Ramos (cell line): ENCODE data around the gene LCN6.
"Not testable (repeated sequence)": the region's sequence is repeated elsewhere in the genome, so short reads cannot be mapped to it uniquely, and the experiment has no call there.

ENCODE experiments used
- in situ Hi-C: fragments of 300-500 bp; cut with MboI; formaldehyde crosslinking; loops from one replicate; pipeline ENCODE4 v1.14.3; 2022; ENCODE audit warnings: low sequenced_read_pairs; ENCODE audit not compliant: unreplicated experiment

LCN6 gene

DNA sequence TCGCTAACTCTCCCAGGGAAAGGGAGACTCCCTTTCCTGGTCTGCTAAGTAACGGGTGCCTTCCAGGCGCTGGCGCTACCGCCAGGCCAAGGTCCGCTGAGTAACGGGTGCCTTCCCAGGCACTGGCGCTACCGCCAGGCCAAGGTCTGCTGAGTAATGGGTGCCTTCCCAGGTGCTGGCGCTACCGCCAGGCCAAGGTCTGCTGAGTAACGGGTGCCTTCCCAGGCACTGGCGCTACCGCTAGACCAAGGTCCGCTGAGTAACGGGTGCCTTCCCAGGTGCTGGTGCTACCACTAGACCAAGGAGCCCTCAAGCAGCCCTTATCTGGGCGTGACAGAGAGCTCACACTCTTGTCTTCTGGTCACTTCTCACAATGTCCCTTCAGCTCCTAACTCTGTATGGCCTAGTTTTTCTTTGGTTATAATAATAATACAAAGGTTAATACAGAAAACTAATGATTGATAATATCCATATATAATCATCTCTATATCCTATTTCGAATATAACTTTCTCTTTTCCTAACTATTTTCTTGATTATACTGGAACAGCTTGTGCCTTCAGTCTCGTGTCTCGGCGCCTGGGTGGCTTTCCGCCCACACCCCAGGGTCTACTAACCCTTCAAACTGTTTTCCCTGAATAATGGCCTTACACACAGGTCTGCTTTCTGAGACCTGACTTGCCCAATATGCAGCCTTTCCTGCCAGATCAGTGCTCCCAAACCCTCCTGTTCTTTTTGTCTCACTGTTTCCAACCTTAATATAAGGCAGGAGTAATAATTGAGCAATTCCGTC lies 37.4 kb upstream of the LCN6 start:
- in situ Hi-C loops, result loop anchor here (25.0 kb wide), 2 partner anchors 452 to 677 kb away; partner anchors contain the start of genes CYSRT1, NSMF, RNF224 and SLC34A3

DNA sequence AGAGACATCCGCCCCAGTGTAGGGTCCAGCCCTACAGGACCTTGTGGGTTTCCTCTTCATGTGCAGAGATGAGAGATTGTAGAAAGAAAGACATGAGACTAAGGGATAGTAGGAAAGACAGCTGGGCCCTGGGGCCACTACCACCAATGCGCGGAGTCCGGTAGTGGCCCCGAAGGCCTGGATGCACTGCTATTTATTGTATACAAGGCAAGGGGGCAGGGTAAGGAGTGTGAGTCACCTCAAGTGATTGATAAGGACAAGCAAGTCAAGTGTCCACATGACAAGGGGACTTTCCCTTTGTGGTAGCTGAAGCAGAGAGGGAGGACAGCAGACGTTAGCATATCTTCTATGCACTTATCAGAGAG lies 36.7 kb upstream of the LCN6 start:
- in situ Hi-C loops, result loop anchor here (25.0 kb wide), 2 partner anchors 452 to 677 kb away; partner anchors contain the start of genes CYSRT1, NSMF, RNF224 and SLC34A3

DNA sequence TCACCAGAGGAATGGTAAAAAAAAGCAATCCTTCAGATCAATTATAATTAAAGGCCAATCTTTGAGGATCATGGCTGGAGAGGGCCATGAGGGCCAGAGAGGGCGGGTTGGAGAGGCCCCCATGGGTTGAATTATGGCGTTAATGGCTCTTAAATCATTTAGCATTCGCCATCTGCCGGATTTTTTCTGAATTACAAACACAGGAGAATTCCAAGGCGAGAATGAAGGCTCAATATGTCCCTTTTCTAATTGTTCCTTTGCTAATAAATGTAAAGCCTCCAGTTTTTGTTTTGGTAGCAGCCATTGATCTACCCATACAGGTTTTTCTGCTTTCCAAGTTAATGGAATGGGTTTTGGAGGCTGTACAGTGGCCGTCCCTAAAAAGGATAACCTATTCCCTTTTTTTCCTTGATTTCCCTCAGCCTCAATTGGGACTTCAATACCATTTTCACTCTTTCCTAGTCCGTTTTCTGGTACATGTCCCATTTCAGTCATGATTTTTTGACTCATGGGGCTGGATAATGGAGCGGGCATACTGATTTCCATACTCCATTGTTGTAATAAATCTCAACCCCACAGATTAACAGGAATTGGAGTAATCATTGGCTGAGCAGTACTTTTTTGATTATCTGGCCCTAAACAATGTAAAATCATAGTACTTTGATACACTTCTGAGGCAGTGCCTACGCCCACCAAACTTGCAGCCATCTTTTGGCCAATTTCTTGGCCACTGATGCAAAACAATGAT lies 36.1 kb upstream of the LCN6 start:
- in situ Hi-C loops, result loop anchor here (25.0 kb wide), 2 partner anchors 453 to 678 kb away; partner anchors contain the start of genes CYSRT1, NSMF, RNF224 and SLC34A3

DNA sequence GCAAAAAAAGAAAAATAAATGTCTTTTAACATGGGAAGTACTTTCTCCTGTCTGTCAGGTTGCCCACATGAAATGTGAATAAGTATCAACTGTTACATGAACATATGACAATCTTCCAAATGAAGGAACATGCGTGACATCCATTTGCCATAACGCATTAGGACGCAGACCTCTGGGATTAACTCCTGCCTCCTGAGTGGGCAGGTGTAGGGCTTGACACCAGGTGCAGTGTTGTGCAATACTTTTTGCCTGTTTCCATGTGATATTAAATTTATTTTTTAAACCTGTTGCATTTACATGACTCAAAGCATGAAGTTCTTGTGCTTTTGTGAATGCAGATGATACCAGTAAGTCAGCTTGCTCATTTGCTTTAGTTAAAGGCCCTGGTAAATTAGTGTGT lies 34.1 kb upstream of the LCN6 start:
- in situ Hi-C loops, result loop anchor here (25.0 kb wide), 2 partner anchors 455 to 680 kb away; partner anchors contain the start of genes CYSRT1, NSMF, RNF224 and SLC34A3

DNA sequence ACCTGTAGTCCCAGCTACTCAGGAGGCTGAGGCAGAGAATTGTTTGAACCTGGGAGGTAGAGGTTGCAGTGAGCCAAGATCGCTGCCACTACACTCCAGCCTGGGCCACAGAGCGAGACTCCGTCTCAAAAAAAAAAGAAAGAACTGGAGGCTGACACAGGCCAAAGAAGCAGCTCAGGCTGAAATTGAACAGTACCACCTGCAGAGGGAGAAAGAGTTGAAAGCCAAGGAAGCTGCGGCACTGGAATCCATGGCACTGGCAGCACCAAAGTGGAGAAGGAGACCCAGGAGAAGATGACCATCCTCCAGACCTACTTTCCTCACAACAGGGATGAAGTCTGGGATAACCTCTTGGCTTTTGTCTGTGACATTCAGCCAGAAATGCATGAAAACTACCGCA lies 31.5 kb upstream of the LCN6 start:
- in situ Hi-C loops, result loop anchor here (25.0 kb wide), 2 partner anchors 457 to 682 kb away; partner anchors contain the start of genes CYSRT1, NSMF, RNF224 and SLC34A3

DNA sequence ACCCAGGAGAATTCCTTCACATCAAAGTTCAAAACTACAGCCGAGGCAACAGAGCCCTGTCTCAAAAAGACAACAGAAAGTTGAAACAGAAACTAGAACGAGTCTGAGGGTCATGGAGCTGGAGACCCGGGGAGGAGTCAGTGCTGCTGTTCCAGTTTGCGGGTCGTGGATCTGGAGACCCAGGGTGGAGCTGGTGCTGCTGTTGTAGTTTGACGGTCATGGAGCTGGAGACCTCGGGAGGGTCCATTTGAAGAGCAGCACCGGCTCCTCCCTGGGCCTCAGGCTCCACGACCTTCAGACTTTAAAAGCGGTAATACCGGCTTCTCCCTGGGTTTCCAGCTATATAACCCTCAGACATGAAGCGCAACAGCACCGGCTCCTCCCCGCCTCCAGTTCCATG lies 29.0 kb upstream of the LCN6 start:
- in situ Hi-C loops, result loop anchor here (25.0 kb wide), 2 partner anchors 460 to 685 kb away; partner anchors contain the start of genes CYSRT1, NSMF, RNF224 and SLC34A3

DNA sequence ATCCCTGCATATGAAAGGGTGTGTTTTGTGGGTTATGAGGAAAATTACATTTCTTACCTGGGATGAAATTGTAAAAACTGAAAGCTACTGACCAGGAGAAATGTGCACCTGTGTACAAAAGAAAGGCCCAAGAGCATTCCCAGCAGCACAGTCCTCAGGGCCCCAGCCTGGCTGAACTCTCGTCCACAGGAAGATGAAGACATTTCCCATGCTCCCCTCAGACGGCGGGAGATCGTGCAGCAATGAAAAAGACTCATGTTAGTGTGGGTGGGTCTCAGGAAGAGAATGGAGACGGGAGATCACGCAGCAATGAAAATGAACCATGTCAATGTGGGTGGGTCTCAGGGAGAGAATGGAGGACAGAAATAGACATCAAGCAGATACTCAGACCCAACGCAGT lies 28.6 kb upstream of the LCN6 start:
- in situ Hi-C loops, result loop anchor here (25.0 kb wide), 2 partner anchors 460 to 685 kb away; partner anchors contain the start of genes CYSRT1, NSMF, RNF224 and SLC34A3

DNA sequence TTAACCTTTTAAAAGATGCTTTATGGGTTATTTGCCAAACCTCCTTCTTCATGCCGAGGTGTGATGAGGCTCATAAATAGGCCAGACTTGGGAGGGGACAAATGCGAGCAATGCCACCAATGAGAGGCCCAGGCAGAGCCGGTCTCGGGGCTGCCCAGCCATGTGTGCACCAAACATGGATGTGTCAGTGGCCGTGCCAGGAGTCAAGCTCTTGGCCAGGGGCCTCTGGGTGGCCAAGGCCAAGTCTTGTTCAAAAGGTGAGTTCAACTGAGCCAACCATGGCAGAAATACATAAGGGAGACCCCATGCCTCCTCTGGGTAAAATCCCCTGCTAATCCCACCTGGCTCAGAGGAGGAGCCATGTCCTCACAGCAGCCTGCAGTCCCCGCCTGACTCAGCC lies 26.9 kb upstream of the LCN6 start:
- in situ Hi-C loops, result loop anchor here (25.0 kb wide), 2 partner anchors 462 to 687 kb away; partner anchors contain the start of genes CYSRT1, NSMF, RNF224 and SLC34A3

DNA sequence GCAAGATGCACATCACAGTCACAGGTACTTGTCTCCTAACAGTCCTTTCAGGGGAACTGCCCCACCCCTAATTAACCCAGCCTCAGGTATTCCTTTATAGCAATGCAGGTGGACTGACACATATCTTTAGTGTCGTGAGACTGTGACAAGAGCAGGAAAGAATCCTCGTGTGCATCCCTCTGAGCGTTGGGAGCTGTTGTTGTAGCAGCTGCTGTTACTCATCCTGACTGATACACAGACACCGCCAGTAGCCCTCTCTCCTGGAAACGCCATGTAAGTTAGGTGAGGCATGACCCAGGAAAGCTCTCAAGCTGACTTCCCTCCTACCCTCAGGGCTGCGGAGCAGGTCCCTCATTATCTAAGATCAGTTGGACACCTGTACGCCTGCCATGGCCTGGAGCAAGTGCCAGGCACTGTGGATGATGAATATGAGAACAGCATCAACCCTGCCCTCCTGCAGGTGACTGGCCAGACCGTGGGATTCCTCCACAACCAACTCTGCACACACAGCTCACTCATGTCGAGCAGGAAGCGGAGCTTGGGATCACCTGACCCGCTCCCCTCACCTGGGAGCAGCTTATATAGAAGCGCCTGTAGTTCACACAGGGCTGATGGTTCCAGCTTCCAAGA lies 26.2 kb upstream of the LCN6 start:
- in situ Hi-C loops, result loop anchor here (25.0 kb wide), 2 partner anchors 463 to 688 kb away; partner anchors contain the start of genes CYSRT1, NSMF, RNF224 and SLC34A3

DNA sequence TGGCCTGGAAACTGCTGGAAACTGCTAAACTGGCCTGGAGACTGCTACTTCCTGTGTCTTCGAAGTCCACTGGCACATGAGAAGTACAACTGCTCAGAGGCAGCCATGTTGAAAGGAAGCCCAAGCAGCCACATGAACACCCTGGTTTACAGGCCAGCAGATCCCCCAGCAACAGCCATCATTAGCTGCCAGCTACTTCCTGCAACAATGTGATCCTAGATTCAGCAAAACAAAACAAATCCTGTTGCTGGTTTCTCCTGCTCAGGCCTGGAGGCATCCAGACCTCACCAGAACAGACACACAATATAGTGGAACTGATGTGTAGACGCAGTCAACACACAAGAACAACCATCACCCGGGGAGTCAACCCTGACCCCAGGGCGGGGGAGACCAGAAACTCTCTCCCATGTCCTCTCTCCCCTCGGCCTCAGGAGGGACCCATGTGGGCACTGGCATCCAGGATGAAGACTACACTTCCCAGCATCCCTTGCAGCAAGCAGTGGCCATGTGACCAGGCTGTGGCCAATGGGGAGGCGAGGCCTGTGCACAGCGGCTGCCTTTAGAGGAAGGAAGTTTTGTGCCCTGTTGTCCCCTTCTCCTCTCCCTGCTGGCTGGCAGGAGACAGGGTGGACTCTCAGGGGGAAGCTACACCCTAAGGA lies 25.2 kb upstream of the LCN6 start:
- in situ Hi-C loops, result no loop called here

DNA sequence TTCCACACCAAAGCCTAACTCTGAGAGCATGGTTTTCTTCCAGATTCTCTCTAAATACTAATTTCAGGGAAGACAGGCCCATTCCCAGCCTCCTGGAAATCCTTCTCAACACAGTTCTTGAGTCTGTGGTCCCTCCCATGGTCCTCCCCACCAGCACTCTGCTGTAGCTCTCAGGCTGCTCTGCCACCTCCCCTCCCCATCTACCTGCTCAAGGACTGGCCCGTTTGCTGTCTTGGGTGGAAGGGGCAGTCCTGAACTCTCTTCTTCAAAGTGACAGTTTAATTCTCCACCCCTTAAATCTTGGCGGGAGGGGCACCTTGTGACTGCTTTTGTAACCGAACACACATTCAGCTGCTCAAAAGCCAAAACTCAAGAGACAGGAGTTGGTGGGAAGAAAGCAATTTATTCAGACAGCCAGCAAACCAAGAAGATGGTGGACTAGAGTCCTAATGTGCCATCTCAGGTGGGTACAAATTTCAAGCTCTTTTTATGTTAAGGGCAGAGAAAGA lies 23.6 kb upstream of the LCN6 start:
- in situ Hi-C loops, result no loop called here

DNA sequence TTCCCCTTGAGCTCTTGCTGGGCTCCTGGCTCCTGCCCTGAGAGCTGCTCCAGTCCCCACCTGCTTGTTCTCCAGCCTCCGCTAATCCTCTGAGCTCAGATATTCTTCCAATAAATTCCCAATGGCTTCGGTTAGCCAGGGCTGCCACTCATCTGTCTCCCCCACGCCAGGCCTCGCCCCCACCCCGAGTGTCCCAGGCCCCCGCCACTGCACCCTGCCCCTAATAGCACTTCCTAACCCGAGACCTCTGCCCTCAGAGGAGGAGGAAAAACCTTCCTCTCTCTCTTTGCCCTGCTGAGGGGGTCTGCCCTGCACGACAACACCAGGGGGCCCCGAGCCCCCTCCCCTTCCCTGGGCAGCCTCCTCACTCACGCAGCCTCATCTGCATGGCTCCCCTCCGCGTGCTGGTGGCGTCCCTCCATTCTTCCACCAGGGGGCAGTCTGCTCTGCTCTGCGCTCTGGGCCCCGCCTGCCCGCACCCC lies 21.4 kb upstream of the LCN6 start:
- in situ Hi-C loops, result no loop called here

DNA sequence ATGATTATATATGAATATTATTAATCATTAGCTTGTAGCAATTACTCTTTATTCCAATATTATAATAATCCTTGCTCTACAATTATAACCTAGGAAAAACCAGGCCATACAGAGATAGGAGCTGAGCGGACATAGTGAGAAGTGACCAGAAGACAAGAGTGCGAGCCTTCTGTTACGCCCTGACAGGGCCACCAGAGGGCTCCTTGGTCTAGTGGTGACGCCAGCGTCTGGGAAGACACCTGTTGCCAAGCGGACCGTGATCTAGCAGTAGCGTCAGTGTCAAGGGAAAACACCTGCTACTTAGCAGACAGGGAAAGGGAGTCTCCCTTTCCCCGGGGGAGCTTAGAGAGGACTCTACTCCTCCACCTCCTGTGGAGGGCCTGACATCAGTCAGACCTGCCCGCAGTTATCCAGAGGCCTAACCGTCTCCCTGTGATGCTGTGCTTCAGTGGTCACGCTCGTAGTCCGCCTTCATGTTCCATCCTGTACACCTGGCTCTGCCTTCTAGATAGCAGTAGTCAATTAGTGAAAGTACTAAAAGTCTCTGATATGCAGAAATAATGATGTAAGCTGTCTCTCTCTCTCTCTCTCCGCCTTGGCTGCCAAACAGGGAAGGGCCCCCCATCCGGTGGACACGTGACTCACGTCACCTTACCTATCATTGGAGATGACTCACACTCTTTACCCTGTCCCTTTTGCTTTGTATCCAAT lies 18.2 kb upstream of the LCN6 start:
- in situ Hi-C loops, result not testable (repeated sequence)

DNA sequence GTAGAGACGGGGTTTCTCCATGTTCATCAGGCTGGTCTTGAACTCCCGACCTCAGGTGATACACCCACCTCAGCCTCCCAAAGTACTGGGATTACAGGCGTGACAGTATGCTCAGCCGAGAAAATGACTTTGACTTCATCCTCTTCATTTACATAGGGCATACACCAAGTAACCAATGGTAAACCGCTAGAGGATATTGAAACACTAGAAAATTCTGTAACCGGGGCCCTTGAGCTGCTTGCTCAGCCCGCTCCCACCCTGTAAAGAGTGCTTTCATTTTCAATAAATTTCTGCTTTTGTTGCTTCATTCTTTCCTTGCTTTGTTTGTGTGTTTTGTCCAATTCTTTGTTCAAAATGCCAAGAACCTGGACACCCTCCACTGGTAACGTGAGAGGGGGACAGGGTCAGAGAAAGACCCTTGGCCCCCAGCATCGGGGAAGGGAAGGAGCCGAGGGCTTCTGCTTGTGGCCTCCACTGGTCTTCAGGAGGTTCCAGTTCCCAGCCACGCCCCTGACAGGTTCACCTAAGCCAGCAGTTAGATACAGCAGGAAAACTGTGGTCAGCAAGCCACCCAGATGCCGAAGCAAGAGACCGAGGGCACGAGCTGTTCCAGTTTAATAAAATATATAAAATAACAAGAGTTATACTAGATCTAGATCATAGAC lies 17.6 kb upstream of the LCN6 start:
- in situ Hi-C loops, result not testable (repeated sequence)

DNA sequence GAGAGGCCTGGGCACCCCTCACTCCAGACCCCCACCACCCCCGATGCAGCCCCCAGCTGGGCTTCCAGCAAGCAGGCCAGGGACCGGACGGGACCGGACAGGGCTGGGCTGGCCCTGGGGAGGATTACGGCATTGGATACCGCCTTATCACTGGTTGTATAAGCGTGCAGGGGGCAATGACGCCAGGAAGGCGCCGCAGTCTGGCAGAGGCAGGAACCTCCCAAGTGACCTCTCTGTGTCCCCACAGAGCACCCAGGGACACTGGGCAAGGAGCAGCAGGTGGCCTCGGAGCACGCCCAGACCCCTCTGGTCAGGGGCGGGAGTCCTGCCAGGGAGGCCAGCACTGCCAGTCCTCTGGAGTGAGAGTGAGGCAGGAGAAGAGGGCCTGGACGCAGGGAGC lies 16.7 kb upstream of the LCN6 start:
- in situ Hi-C loops, result no loop called here

DNA sequence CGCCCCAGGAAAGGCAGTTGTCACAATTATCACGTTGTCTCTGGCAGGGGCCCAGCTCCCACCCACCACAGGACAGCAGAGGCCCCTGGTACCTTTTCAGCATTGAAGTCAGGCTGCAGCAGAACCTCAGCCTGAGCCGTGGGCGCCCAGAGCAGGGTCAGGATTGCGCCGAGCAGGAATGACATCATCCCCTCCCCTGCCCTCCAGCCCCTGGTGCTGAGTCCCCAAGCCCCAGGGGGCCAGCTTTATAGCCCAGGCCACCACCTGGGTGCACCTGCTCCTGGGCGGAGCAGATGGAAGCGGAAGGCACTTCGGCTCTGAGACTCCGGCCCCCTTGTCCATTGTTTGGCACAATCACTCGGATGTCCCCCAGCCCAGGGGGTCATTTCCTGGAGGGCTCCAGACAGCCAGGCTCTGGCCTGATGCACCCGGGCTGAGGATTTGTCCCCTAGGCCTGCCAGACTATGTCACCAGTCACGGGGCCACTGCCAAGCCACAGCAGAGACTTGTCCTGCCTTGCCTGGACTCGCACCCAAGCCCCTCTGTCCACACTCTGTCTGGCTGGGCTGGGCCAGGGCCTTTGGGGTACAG lies 16.1 kb upstream of the LCN6 start, which contains the start of gene LCN15:
Gene LCN15, minus strand, starts transcription at position 218 of the 591 bp plus-strand sequence. Its CDS starts 30 bp downstream, at position 188.
- in situ Hi-C loops, result no loop called here

DNA sequence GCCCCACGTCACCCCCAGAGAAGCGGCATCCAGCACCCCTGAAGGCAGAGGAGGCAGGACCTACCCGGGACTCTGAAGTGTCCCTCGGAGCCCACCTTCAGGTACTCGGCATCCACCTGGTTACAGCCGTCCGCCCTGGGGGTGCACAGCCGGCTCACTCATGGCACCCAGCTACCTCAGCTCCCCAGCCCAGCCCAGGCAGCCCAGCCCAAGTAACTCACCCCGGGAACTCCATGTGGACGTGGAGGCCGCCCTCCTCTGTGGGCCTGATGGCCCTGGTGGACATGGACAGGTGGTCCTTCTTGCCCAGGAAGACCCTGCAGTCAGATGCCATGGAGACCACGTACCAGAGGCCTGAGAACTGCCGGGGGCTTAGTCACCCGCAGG lies 15.3 kb upstream of the LCN6 start:
- in situ Hi-C loops, result no loop called here
